K562 (cell line): ENCODE results near the gene RIN3. TPM values are rescaled to one million over a fixed set of nuclear protein-coding genes. Genes with fewer than 3 reads are reported as not detected.

Source experiments
- ATAC-seq: fragments of 200-7000 bp; cut with Tn5 transposase; 3 replicates; pipeline ENCODE4 v1.9.1; 2020; ENCODE audit warnings: moderate library complexity
- BruUV-seq: library from RNA; stranded (reverse); fragments of 400-500 nt; replicated peaks from 2 replicates; lab custom pipeline; 2021; lab: Mats Ljungman, UMichigan
- CTCF ChIA-PET: fragments of 300-600 bp; formaldehyde crosslinking; extraction: SDS; loops from one replicate; lab custom pipeline; 2021; ENCODE audit warnings: low intra/inter-chr PET ratio; lab: Yijun Ruan, JAX
- POLR2A ChIA-PET: fragments of 300-600, 350-650 bp; sonication (Branson Sonifier 250); formaldehyde crosslinking; extraction: SDS; loops from one replicate; lab custom pipeline; 2021; ENCODE audit warnings: antibody characterized with exemption, inconsistent platforms; lab: Yijun Ruan, JAX
- DNase-seq, 4 experiments: peaks; one replicate each; pipeline versions ENCODE4 v3.0.0 to v3.0.0-alpha.2; 2011 to 2018; ENCODE audit warnings: low spot score in 3 of 4, mixed read lengths in 3 of 4; ENCODE audit errors: extremely low read depth in 1 of 4
- FAIRE-seq: peaks from 2 replicates; lab custom pipeline; 2011; peaks lifted over from hg19 to GRCh38; lab: Jason Lieb, UNC
- H2AFZ ChIP-seq: 2 replicates; pipeline ENCODE4 v1.6.0; 2011; ENCODE audit warnings: low read depth, low read length, control low read depth, inconsistent platforms
- H3K27ac ChIP-seq: fragments of 200-600 bp; 3 replicates; pipeline ENCODE4 v1.8.0; 2011; ENCODE audit warnings: low read depth, mild to moderate bottlenecking, control low read depth, inconsistent platforms, low read length, moderate library complexity, mixed read lengths; ENCODE audit errors: extremely low read depth
- H3K27me3 ChIP-seq, 2 experiments: fragments of 300-600 bp in 1 of 2; 2 replicates in 1 of 2; 3 replicates in 1 of 2; pipeline versions ENCODE4 v1.6.0 to v1.8.0; 2011; ENCODE audit warnings: inconsistent platforms in 2 of 2, low read length in 2 of 2, mild to moderate bottlenecking in 1 of 2, mixed read lengths in 1 of 2, moderate library complexity in 1 of 2; ENCODE audit not compliant: control insufficient read depth in 2 of 2, insufficient read depth in 2 of 2
- H3K36me3 ChIP-seq: fragments of 300-600 bp; 3 replicates; pipeline ENCODE4 v1.8.0; 2011; ENCODE audit warnings: mild to moderate bottlenecking, low read length, inconsistent platforms; ENCODE audit not compliant: control insufficient read depth, insufficient read depth
- H3K4me1 ChIP-seq, 2 experiments: fragments of 200-600 bp in 1 of 2; replicated peaks in 1 of 2; 2 replicates in 1 of 2; 3 replicates in 1 of 2; pipeline versions ENCODE4 v1.5.1 to v1.8.0; 2011; ENCODE audit warnings: inconsistent platforms in 2 of 2, low read length in 2 of 2, mild to moderate bottlenecking in 1 of 2, mixed read lengths in 1 of 2, moderate library complexity in 1 of 2; ENCODE audit not compliant: control insufficient read depth in 2 of 2, insufficient read depth in 2 of 2
- H3K4me2 ChIP-seq: 2 replicates; pipeline ENCODE4 v1.6.1; 2011; ENCODE audit warnings: low read length, control low read depth, inconsistent platforms, mixed read lengths; ENCODE audit not compliant: insufficient read depth
- H3K4me3 ChIP-seq: fragments of 200-600 bp; sonication (generic), shearing (Covaris generic); 2 replicates; pipeline ENCODE4 v1.5.1; 2016; ENCODE audit warnings: control low read depth, inconsistent platforms
- H3K79me2 ChIP-seq: fragments of 200-600 bp; 3 replicates; pipeline ENCODE4 v1.8.0; 2011; ENCODE audit warnings: low read length, inconsistent platforms; ENCODE audit not compliant: control insufficient read depth, insufficient read depth
- H3K9ac ChIP-seq, 2 experiments: 2 replicates each; pipeline versions ENCODE4 v1.6.0 to v1.6.1; 2011; ENCODE audit warnings: low read depth in 2 of 2, low read length in 2 of 2, control low read depth in 1 of 2, inconsistent platforms in 1 of 2, mild to moderate bottlenecking in 1 of 2, mixed read lengths in 1 of 2; ENCODE audit not compliant: insufficient read depth in 1 of 2
- H3K9me1 ChIP-seq: one replicate; pipeline ENCODE4 v1.6.0; 2011; ENCODE audit warnings: inconsistent platforms, mild to moderate bottlenecking, low read length, moderate library complexity; ENCODE audit not compliant: control insufficient read depth, insufficient read depth
- H3K9me3 ChIP-seq: replicated peaks from 2 replicates; pipeline ENCODE4 v1.5.1; 2011; ENCODE audit warnings: low read depth, low read length, inconsistent platforms; ENCODE audit not compliant: control insufficient read depth, insufficient read depth
- H4K20me1 ChIP-seq: replicated peaks from 2 replicates; pipeline ENCODE4 v1.6.1; 2011; ENCODE audit warnings: low read length, inconsistent platforms, mixed read lengths; ENCODE audit not compliant: control insufficient read depth, insufficient read depth
- SMARCA5 ChIP-seq: fragments of 450-650 bp; IDR thresholded peaks from 2 replicates; pipeline ENCODE4 v1.6.1; 2016
- SRSF1 ChIP-seq: fragments of 200-400 bp; formaldehyde crosslinking; IDR thresholded peaks from 2 replicates; pipeline ENCODE4 v1.6.1; 2017; ENCODE audit warnings: mild to moderate bottlenecking, low read depth, low read length, moderate library complexity
- WGBS: fragments of 100-300 bp; shearing (Covaris generic); methylation state at CpG from one replicate; pipeline ENCODE4 v1.1.6; 2016; ENCODE audit warnings: low coverage, mixed read lengths; ENCODE audit not compliant: insufficient coverage; ENCODE audit errors: missing lambda C conversion rate; 5-methylcytosine and 5-hydroxymethylcytosine counted together
- in situ Hi-C: fragments of 300-500 bp; cut with MboI; formaldehyde crosslinking; loops from 4 replicates; pipeline ENCODE4 v1.15.0; 2018; ENCODE audit warnings: inconsistent platforms, mixed read lengths
- intact Hi-C: fragments of 100-400 bp; cut with micrococcal nuclease; formaldehyde crosslinking; loops from 2 replicates; pipeline ENCODE4 v1.14.2; 2022
- polyA plus RNA-seq, 8 experiments: library from polyadenylated mRNA; depleted of rRNA in 4 of 8; stranded (reverse) in 5 of 8; unstranded in 3 of 8; fragments of >200 nt; fragmentation: Nextera tagmentation in 2 of 8; fragmentation: Illumina TruSeq in 1 of 8; extraction: Ambion mirVana in 2 of 8; extraction: Trizol in 1 of 8; gene quantifications; 2 replicates each; pipeline versions ENCODE4 v1.2.1 to v1.2.3, GENCODE V29; 2011 to 2014; ENCODE audit warnings: inconsistent platforms in 1 of 8, missing spikeins in 1 of 8
- total RNA-seq, 7 experiments: library from RNA; depleted of rRNA in 6 of 7; stranded (reverse); fragments of >200 nt in 6 of 7; fragmentation: Illumina TruSeq in 2 of 7; extraction: Trizol in 2 of 7; gene quantifications; 2 replicates each; pipeline versions ENCODE4 v1.2.1 to v1.2.3, GENCODE V29; 2011 to 2021; ENCODE audit warnings: low replicate concordance in 1 of 7
- TF ChIP-seq, protein P1 (sequence below): IDR thresholded peaks from 2 replicates; pipeline ENCODE4 v1.6.1; 2012; ENCODE audit warnings: low read depth, low read length, improper control_type of control experiment, borderline replicate concordance
- TF ChIP-seq, protein P2 (sequence below), 2 experiments: fragments of 450-650 bp in 1 of 2; sonication (generic) in 1 of 2; formaldehyde crosslinking; conservative IDR thresholded peaks; 2 replicates each; pipeline versions ENCODE4 v1.4.0 to v1.8.1; 2020 to 2022; ENCODE audit warnings: mild to moderate bottlenecking in 1 of 2, missing genetic modification reagents in 1 of 2
- TF ChIP-seq, protein P3 (sequence below): fragments of 250-450 bp; sonication (Bioruptor Pico); IDR thresholded peaks from 2 replicates; pipeline ENCODE4 v1.5.0; 2021

The RIN3 gene
- total and polyA plus RNA-seq, 9 of the 15 experiments (the other 6 are each of a cell fraction or from before 2014, with no cell fraction given) = 0.01 to 0.49 (median 0.08) TPM; not detected in 5

GRCh38 chr14:92469515-92469914 lies 44.1 kb upstream of the RIN3 start:
- Histone ChIP-seq H4K20me1 (no peaks in the 10 kb centered on the region), H2AFZ (no peak overlapping the region), H3K9ac (no peak overlapping the region), H3K9me1 (no peaks in the 10 kb centered on the region), H3K4me3 (no peak overlapping the region), H3K4me1 (no peaks in the 10 kb centered on the region), H3K27ac (no peak overlapping the region), H3K4me2 (no peak overlapping the region), H3K9me3 (no peaks in the 10 kb centered on the region), H3K27me3 (no peaks in the 10 kb centered on the region; a peak in 1 of 5 replicates), H3K79me2 (no peaks in the 10 kb centered on the region), H3K36me3 (no peaks in the 10 kb centered on the region)
- intact Hi-C loops (no loop called here), in situ Hi-C loops (no loop called here)
- no peak for ATAC-seq
- no TSS peak for BruUV-seq
- no peak for FAIRE-seq
- 0% methylated on average over 2 of the region's 2 CpGs for WGBS
- POLR2A ChIA-PET = no interaction called here
- CTCF ChIA-PET = no interaction called here
- no peak for DNase-seq
- TF ChIP-seq SRSF1 = no peak
- TF ChIP-seq, protein P1, sequence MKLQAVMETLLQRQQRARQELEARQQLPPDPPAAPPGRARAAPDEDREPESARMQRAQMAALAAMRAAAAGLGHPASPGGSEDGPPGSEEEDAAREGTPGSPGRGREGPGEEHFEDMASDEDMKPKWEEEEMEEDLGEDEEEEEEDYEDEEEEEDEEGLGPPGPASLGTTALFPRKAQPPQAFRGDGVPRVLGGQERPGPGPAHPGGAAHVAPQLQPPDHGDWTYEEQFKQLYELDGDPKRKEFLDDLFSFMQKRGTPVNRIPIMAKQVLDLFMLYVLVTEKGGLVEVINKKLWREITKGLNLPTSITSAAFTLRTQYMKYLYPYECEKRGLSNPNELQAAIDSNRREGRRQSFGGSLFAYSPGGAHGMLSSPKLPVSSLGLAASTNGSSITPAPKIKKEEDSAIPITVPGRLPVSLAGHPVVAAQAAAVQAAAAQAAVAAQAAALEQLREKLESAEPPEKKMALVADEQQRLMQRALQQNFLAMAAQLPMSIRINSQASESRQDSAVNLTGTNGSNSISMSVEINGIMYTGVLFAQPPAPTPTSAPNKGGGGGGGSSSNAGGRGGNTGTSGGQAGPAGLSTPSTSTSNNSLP = no peak
- TF ChIP-seq, all 486 proteins: peak for 0

- H3K27ac ChIP-seq = no peak overlapping the region
- H4K20me1 ChIP-seq = no peaks in the 10 kb centered on the region
- TF ChIP-seq, protein P2, sequence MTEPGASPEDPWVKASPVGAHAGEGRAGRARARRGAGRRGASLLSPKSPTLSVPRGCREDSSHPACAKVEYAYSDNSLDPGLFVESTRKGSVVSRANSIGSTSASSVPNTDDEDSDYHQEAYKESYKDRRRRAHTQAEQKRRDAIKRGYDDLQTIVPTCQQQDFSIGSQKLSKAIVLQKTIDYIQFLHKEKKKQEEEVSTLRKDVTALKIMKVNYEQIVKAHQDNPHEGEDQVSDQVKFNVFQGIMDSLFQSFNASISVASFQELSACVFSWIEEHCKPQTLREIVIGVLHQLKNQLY (CRISPR knock-in tag; conservative IDR thresholded peaks at IDR 0.05) = no peak
- TF ChIP-seq, protein P3, sequence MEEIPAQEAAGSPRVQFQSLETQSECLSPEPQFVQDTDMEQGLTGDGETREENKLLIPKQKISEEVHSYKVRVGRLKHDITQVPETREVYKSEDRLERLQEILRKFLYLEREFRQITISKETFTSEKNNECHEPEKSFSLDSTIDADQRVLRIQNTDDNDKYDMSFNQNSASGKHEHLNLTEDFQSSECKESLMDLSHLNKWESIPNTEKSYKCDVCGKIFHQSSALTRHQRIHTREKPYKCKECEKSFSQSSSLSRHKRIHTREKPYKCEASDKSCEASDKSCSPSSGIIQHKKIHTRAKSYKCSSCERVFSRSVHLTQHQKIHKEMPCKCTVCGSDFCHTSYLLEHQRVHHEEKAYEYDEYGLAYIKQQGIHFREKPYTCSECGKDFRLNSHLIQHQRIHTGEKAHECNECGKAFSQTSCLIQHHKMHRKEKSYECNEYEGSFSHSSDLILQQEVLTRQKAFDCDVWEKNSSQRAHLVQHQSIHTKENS (CRISPR knock-in tag) = no peak
- no peak for TF ChIP-seq SMARCA5
- no peaks in the 10 kb centered on the region for H3K9me1 ChIP-seq
- no peaks in the 10 kb centered on the region for H3K4me1 ChIP-seq
- ChIA-PET CTCF (no interaction called here), POLR2A (no interaction called here)
- H3K9me3 ChIP-seq = no peaks in the 10 kb centered on the region
- no peaks in the 10 kb centered on the region; a peak in 1 of 5 replicates for H3K27me3 ChIP-seq
- no peak for DNase-seq
- H3K36me3 ChIP-seq = no peaks in the 10 kb centered on the region
- intact Hi-C loops (no loop called here), in situ Hi-C loops (no loop called here)
- no TSS peak for BruUV-seq
- WGBS = 0% methylated on average over 3 of the region's 3 CpGs
- H3K4me2 ChIP-seq = no peak overlapping the region
- FAIRE-seq = no peak
- no peak overlapping the region for H3K4me3 ChIP-seq
- H3K9ac ChIP-seq = no peak overlapping the region
- no peak for ATAC-seq
- no peak overlapping the region for H2AFZ ChIP-seq
- H3K79me2 ChIP-seq = no peaks in the 10 kb centered on the region
Observed at GRCh38 chr14:92470215-92470614, 43.4 kb upstream of the RIN3 start.
